ENCODE results near the gene LRRC74A.

Gene LRRC74A

DNA sequence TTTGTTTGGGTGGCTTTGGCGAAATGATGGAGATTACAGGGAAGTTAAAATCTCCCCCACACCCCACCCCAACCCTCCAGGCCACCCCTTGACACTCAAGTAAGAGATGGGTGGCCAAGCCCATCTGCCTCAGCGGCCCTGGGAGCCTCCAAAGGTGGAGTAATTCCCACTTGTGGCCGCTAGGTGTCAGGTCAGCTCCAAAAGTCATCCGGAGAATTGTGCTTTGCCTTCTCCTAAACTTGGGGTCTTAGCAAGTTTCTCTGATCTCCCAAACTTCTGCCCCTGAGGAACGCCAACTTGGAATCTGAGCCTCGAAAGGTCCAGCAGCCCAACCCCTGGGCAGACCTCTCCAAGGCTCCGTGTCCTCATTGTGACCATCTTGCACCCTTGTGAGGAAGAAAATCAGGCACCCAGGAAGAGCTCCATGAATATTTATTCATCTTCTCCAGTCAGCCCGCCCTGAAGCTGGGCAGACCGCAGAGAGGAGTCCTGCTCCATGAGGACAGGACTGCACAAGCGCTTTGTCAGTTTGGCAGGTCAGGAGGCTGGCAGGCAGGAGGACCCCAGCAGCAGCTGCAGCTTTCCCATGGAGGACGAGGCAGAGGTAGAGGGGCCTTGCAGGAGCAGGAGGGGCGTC, 46.7 kb downstream of the LRRC74A start:
- TF ChIP-seq CTCF (conservative IDR thresholded peaks at IDR 0.05; ENCODE audit: low read length), result peak; percentile 86
- no peak overlapping the region for H3K4me3 ChIP-seq (ENCODE audit: low read length)
- peak; percentile 35 for DNase-seq (ENCODE audit: low read depth)

GRCh38 chr14:76874734-76875133, 48.5 kb downstream of the LRRC74A start:
- no peak for TF ChIP-seq CTCF (conservative IDR thresholded peaks at IDR 0.05; ENCODE audit: low read length)
- no peak for DNase-seq (ENCODE audit: low read depth)
- H3K4me3 ChIP-seq (ENCODE audit: low read length), result no peak overlapping the region

- no peak overlapping the region for H3K4me3 ChIP-seq (ENCODE audit: low read length)
- TF ChIP-seq CTCF (conservative IDR thresholded peaks at IDR 0.05; ENCODE audit: low read length), result peak; percentile 98
- DNase-seq (ENCODE audit: low read depth), result peak; percentile 67
Observed at GRCh38 chr14:76876076-76876475, 49.9 kb downstream of the LRRC74A start.

GRCh38 chr14:76877871-76878270, 51.7 kb downstream of the LRRC74A start:
- TF ChIP-seq CTCF (conservative IDR thresholded peaks at IDR 0.05; ENCODE audit: low read length), result no peak
- no peak overlapping the region for H3K4me3 ChIP-seq (ENCODE audit: low read length)
- DNase-seq (ENCODE audit: low read depth), result no peak

DNA sequence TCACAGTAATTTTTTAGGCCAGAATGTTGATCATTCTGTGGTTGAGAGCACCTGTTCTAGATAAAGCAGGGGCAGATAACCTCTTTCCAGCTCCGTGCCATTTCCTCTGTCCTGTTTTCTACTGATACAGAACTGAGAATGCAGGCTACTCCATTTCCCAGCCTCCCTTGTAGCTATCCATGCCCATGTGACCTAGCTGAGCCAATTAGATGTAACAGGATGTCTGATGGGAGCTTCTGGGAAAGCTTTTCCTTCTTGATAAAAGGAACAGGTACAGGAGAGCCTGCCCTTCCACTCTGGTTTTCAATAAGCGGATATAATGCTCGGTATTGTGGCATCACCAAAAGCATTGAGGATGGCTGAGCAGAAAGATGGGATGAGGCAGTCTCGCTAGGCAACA, 54.2 kb downstream of the LRRC74A start:
- DNase-seq (ENCODE audit: low read depth), result no peak
- TF ChIP-seq CTCF (conservative IDR thresholded peaks at IDR 0.05; ENCODE audit: low read length), result no peak
- no peak overlapping the region for H3K4me3 ChIP-seq (ENCODE audit: low read length)

DNA sequence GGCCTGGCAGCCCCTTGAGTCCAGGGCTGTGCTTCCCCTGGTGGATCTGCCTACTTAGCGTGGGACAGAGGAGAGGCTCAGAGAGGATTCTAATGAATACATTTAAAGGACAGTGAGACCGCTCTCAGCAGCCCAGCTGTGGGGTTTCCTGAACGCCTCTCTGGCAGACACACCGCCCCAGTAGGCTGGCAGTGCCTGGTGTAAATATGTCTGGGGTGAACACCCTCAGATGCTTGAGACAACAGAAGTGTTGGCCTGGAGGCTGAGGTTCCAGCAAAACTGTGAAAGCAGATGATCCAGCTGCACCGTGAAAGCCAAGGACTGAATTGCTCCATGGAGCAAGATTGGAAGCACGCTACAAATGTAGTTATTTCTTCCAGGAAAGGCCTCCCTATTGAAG, 55.1 kb downstream of the LRRC74A start:
- no peak for DNase-seq (ENCODE audit: low read depth)
- H3K4me3 ChIP-seq (ENCODE audit: low read length), result no peak overlapping the region
- TF ChIP-seq CTCF (conservative IDR thresholded peaks at IDR 0.05; ENCODE audit: low read length), result no peak

DNA sequence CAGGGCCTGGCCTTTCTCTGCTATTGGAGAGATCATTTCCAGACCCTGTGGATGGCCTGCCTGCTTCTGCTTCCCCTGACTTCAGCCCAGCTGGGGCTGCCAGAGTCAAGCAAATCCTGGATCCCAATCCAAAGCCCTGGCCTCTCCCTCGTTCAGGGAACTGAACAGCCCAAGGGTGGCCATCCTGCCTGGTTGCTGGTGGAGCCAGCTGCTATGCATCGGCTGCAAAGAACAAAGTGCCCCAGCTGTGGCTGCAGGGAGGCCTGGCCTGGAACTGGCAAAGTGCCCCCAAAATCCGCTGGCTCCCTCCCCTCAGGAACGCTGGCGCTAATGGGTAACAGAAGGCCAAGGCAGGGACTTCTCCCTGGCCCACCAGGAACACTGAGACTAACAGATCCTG, 56.4 kb downstream of the LRRC74A start:
- TF ChIP-seq CTCF (conservative IDR thresholded peaks at IDR 0.05; ENCODE audit: low read length), result no peak
- peak; percentile 69 for DNase-seq (ENCODE audit: low read depth)
- no peak overlapping the region for H3K4me3 ChIP-seq (ENCODE audit: low read length)
